ENCODE measurements around the gene AFF1. TPM values are rescaled to one million over a fixed set of nuclear protein-coding genes. Genes with fewer than 3 reads are reported as not detected.

AFF1 gene
- total RNA-seq, 4 donors from 2014 or later = 22.9 to 47.1 (median 34.0) TPM

DNA sequence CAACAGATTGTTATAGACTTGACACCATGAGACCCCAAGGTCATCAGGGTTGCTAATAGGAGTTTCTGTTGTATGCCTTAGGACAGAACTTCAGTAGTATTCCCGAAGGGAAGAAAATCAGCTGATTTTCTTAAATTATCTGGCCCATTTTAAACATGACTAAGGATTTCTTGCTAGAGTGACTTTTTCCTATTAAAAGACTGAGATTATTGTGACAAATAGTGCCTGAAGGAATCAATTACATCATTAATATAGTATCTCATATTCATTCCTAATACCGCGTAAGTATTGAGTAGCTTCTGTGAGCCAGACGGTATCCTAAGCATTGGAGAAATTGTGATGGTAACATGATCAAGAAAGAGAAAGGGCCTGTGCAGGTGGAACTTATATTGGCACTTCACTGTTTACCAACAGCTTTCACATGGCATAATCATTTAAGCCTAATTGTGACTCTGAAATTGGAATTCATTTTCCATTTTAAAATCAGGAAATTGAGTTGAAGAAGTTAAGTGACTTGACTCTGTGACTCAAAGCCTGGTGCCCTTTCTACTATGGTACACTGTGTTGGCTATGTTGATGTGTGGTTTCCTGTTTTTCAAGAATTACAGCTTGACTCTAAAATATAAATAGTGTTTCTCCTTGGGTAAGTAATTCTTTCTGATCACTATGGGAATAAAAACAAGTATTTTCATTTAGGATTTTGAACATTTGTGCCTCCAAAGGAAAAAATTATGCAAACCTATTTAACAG is 4.1 kb downstream of the AFF1 start:
- H3K4me1 ChIP-seq = peaks cover 36 to 75% (median 40%) of the 10 kb centered on the region in 3 donors
- no peaks in the 10 kb centered on the region for H3K27me3 ChIP-seq
- TF ChIP-seq, protein P1, sequence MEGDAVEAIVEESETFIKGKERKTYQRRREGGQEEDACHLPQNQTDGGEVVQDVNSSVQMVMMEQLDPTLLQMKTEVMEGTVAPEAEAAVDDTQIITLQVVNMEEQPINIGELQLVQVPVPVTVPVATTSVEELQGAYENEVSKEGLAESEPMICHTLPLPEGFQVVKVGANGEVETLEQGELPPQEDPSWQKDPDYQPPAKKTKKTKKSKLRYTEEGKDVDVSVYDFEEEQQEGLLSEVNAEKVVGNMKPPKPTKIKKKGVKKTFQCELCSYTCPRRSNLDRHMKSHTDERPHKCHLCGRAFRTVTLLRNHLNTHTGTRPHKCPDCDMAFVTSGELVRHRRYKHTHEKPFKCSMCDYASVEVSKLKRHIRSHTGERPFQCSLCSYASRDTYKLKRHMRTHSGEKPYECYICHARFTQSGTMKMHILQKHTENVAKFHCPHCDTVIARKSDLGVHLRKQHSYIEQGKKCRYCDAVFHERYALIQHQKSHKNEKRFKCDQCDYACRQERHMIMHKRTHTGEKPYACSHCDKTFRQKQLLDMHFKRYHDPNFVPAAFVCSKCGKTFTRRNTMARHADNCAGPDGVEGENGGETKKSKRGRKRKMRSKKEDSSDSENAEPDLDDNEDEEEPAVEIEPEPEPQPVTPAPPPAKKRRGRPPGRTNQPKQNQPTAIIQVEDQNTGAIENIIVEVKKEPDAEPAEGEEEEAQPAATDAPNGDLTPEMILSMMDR (IDR thresholded peaks at IDR 0.05) = no peak
- no peak for TF ChIP-seq POLR2A (IDR thresholded peaks at IDR 0.05)
- no peak for DNase-seq
- intact Hi-C loops (cut with DNase I) = no loop called here
- H3K27ac ChIP-seq = peak overlapping the region; percentile 48 to 99 (median 77)
- 47 to 50% methylated on average over 4 of the region's 4 CpGs for WGBS, 2 donors
- no peaks in the 10 kb centered on the region for H3K36me3 ChIP-seq
- peak overlapping the region in 2 of 4 donors; percentile 8 to 12 for H3K4me3 ChIP-seq
- no peaks in the 10 kb centered on the region for H3K9me3 ChIP-seq

DNA sequence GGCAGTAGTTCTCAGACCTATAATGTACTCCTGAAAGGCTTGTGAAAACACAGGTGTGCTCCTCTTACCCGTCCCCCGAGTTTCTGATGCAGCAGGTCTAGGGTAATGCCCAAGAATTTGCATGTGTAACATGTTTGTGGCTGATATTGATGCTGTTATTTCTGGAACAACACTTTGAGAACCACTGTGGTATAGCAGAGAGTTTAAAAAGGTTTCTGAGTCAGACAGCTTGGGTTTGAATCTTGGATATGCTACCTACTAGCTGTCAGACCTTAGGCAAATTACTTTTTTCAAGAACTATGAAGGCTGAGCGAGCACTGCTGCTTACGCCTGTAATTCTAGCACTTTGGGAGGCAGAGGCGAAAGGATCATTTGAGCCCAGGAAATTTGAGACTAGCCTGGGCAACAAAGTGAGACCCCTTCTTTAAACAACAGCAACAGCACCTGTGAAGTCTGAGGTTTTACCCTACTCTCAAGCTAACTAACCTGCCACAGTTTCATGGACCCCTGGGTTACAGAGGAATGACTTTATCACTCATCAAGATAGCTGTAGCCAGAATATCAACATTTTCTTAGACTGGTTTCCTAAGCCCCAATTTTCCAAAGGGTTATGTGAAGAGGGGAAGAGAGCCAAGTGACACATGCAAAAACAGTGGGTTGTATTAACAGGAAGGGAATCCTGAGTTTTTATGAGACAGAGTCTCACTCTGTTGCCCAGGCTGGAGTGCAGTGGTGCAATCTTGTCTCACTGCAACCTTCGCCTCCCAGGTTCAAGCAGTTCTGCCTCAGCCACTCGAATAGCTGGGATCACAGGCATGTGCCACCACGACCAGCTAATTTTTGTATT is 5.1 kb downstream of the AFF1 start:
- WGBS, 2 donors = 60 to 69% methylated on average over 8 of the region's 8 CpGs
- intact Hi-C loops (cut with DNase I) = no loop called here
- H3K36me3 ChIP-seq = no peaks in the 10 kb centered on the region
- no peaks in the 10 kb centered on the region for H3K27me3 ChIP-seq
- H3K4me1 ChIP-seq = peaks cover 39 to 74% (median 40%) of the 10 kb centered on the region in 3 donors
- peak; percentile 6 for DNase-seq
- peak overlapping the region in 2 of 4 donors; percentile 5 to 8 for H3K4me3 ChIP-seq
- TF ChIP-seq, protein P1 (IDR thresholded peaks at IDR 0.05) = no peak
- no peak for TF ChIP-seq POLR2A (IDR thresholded peaks at IDR 0.05)
- peak overlapping the region; percentile 37 to 99 (median 72) for H3K27ac ChIP-seq
- H3K9me3 ChIP-seq = no peaks in the 10 kb centered on the region

DNA sequence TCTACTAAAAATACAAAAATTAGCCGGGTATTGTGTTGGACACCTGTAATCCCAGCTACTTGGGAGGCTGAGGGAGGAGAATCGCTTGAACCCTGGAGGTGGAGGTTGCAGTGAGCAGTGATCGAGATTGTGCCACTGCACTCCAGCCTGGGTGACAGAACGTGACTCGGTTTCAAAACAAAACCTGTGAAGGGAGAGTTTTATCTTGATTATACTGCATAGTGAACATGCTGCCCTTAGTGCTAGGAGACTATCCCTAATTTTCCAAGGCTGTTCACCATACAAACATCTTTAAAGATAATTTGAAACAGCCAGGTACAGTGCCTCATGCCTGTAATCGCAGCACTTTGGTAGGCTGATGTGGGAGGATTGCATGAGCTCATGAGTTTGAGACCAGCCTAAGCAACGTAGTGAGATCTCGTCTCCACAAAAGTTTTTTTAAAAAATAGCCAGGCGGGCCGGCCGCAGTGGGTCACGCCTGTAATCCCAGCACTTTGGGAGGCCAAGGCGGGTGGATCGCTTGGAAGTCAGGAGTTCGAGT is 6.2 kb downstream of the AFF1 start:
- TF ChIP-seq, protein P1 (IDR thresholded peaks at IDR 0.05) = no peak
- TF ChIP-seq POLR2A (IDR thresholded peaks at IDR 0.05) = no peak
- no peaks in the 10 kb centered on the region for H3K27me3 ChIP-seq
- H3K27ac ChIP-seq = peak overlapping the region in 1 of 4 donors; percentile 99
- no peaks in the 10 kb centered on the region for H3K9me3 ChIP-seq
- no peaks in the 10 kb centered on the region for H3K36me3 ChIP-seq
- H3K4me1 ChIP-seq = peaks cover 40 to 81% (median 43%) of the 10 kb centered on the region in 3 donors
- intact Hi-C loops (cut with DNase I) = no loop called here
- WGBS, 2 donors = 94 to 97% methylated on average over 6 to 15 of the region's 15 CpGs
- DNase-seq = no peak
- H3K4me3 ChIP-seq = no peak overlapping the region

DNA sequence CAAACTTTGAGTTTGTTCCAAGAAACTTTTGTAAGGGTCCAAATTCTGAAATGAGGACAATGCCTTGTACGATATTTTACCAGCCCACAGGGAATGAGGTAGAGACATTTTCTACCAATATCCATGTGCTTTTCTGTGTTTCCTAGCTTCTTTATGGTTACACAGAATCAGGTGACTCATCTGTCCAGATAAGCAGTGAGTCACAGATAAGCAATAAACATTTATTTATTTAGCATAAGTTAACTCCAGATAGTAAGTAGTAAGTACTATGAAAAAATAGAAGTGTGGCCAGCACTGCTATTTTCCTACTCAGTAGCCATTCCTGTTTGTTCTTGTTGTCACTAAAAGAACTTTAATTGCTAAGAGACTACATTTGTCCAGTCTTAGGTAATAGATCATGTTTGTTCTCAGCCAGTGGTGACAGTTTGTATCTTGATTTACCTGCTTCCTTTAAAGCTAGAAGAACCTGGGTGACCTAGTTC is 7.4 kb downstream of the AFF1 start:
- intact Hi-C loops (cut with DNase I) = no loop called here
- H3K27ac ChIP-seq = no peak overlapping the region
- WGBS, 2 donors = 72 to 85% methylated on average over 1 of the region's 1 CpG
- H3K4me3 ChIP-seq = no peak overlapping the region
- TF ChIP-seq, protein P1 (IDR thresholded peaks at IDR 0.05) = no peak
- no peak for TF ChIP-seq POLR2A (IDR thresholded peaks at IDR 0.05)
- DNase-seq = no peak
- H3K9me3 ChIP-seq = no peaks in the 10 kb centered on the region
- H3K27me3 ChIP-seq = no peaks in the 10 kb centered on the region
- no peaks in the 10 kb centered on the region for H3K36me3 ChIP-seq
- peaks cover 34 to 81% (median 37%) of the 10 kb centered on the region in 3 donors for H3K4me1 ChIP-seq

Data from esophagus squamous epithelium (tissue), 5 donors.